Measurements from ENCODE around the gene RAC2. TPM values are rescaled to one million over a fixed set of nuclear protein-coding genes. Genes with fewer than 3 reads are reported as not detected.
"Not testable (repeated sequence)": the region's sequence is repeated elsewhere in the genome, so short reads cannot be mapped to it uniquely, and the experiment has no call there.

RAC2 gene
- total RNA-seq, 1 donor from 2014 or later: 1.2 TPM

DNA sequence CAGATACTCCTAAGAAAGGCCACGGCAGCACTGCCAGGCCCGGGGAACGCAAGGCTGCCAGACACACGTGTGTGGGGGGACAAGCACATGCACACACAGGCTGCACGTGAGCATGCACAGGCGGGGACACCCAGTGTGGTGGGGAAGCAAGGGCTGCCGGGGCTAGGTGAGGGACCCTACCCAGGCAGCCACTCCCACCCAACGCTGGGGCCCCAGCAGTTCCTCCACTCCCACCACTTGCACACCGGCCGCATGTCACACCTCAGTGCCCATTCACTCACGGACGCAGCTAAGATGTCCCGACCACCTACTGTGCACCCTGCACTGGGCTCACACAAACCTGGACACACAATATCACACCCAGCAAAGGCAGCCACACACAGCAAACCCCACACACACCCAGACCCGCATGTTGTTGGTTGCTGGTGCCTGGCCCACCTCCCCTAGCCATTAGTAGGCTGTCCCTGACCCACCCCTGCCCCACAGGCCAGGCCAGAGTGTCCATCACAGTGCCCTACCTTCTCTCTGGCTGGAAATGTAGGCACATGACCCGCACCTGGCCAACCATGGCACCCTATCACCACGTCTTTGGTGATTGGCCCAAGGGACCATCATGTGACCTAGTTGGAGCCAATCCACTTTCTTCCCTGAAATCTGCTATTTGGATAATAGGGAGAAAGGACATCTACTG, 40.6 kb downstream of the RAC2 start:
- Mint-ChIP-seq H3K4me1 (ENCODE audit: unreplicated experiment) (no peaks in the 10 kb centered on the region), H3K27ac (no peak overlapping the region)

DNA sequence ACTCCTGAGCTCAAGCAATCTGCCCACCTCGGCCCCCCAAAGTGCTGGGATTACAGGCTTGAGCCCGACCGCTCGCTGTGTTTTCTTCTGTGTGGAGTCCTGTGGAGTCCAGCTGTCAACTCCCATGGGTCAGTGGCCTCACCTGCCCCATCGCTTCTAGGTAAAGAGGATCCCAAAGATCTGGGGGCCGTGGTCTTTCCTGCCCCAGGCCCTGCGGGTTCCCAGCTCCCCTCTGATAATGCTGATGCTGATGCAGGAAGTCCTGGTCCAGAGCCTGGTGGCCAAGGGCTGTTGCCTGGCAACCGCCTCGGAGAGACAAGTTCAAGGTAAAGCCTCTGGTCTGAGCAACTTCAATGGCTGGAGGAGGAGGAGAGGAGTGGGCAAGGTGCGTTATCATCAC, 41.4 kb downstream of the RAC2 start:
- peaks cover 6% of the 10 kb centered on the region for H3K4me1 Mint-ChIP-seq (ENCODE audit: unreplicated experiment)
- no peak overlapping the region for H3K4me3 Mint-ChIP-seq
- no peak overlapping the region for H3K27ac Mint-ChIP-seq
- TF ChIP-seq, protein P1, sequence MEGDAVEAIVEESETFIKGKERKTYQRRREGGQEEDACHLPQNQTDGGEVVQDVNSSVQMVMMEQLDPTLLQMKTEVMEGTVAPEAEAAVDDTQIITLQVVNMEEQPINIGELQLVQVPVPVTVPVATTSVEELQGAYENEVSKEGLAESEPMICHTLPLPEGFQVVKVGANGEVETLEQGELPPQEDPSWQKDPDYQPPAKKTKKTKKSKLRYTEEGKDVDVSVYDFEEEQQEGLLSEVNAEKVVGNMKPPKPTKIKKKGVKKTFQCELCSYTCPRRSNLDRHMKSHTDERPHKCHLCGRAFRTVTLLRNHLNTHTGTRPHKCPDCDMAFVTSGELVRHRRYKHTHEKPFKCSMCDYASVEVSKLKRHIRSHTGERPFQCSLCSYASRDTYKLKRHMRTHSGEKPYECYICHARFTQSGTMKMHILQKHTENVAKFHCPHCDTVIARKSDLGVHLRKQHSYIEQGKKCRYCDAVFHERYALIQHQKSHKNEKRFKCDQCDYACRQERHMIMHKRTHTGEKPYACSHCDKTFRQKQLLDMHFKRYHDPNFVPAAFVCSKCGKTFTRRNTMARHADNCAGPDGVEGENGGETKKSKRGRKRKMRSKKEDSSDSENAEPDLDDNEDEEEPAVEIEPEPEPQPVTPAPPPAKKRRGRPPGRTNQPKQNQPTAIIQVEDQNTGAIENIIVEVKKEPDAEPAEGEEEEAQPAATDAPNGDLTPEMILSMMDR (conservative IDR thresholded peaks at IDR 0.05): no peak
- H3K36me3 Mint-ChIP-seq: no peaks in the 10 kb centered on the region
- H3K27me3 Mint-ChIP-seq: no peaks in the 10 kb centered on the region
- no peaks in the 10 kb centered on the region for H3K9me3 Mint-ChIP-seq
- no peak for DNase-seq (ENCODE audit: extremely low spot score, unreplicated experiment)

More for the DNA sequence above, 40.6 kb downstream of the RAC2 start:
- no peak overlapping the region for H3K4me3 Mint-ChIP-seq
- no peaks in the 10 kb centered on the region for H3K9me3 Mint-ChIP-seq
- TF ChIP-seq, protein P1 (conservative IDR thresholded peaks at IDR 0.05): no peak
- H3K27me3 Mint-ChIP-seq: no peaks in the 10 kb centered on the region
- H3K36me3 Mint-ChIP-seq: no peaks in the 10 kb centered on the region
- no peak for DNase-seq (ENCODE audit: extremely low spot score, unreplicated experiment)

DNA sequence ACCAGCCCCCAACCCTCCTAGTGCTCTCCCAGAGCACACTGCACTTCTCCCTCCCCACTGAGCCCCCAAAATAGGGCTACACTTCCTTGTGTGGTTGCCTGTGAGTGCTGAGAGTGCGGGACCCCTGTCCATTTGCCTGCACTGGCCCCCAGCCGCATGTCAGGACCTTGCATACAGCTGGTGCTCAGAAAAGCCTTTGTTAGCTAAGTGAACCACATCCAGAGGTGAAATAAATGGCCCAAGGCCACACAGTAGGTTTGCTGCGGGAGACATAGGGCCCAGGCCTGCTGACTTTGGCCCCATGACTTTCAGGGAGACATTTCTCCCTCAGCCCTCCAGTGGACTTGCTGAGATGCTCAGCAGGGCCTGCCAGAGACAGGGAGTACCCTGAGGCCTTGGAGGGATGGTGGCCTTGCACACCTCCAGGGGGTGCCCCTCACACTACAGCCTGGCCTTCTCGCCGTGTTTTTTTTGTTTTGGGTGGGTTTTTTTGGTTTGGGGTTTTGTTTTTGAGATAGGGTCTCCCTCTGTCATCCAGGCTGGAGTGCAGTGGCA, 42.0 kb downstream of the RAC2 start:
- DNase-seq (ENCODE audit: extremely low spot score, unreplicated experiment): no peak
- Mint-ChIP-seq H3K27me3 (no peaks in the 10 kb centered on the region), H3K27ac (no peak overlapping the region), H3K9me3 (no peaks in the 10 kb centered on the region), H3K36me3 (no peaks in the 10 kb centered on the region), H3K4me3 (no peak overlapping the region), H3K4me1 (ENCODE audit: unreplicated experiment) (peaks cover 6% of the 10 kb centered on the region)
- TF ChIP-seq, protein P1 (conservative IDR thresholded peaks at IDR 0.05): no peak

GRCh38 chr22:37201443-37201820, 42.6 kb downstream of the RAC2 start:
- H3K27ac Mint-ChIP-seq; H3K9me3 Mint-ChIP-seq; H3K4me3 Mint-ChIP-seq; H3K27me3 Mint-ChIP-seq; H3K36me3 Mint-ChIP-seq; DNase-seq (ENCODE audit: extremely low spot score, unreplicated experiment); H3K4me1 Mint-ChIP-seq (ENCODE audit: unreplicated experiment): not testable (repeated sequence)

DNA sequence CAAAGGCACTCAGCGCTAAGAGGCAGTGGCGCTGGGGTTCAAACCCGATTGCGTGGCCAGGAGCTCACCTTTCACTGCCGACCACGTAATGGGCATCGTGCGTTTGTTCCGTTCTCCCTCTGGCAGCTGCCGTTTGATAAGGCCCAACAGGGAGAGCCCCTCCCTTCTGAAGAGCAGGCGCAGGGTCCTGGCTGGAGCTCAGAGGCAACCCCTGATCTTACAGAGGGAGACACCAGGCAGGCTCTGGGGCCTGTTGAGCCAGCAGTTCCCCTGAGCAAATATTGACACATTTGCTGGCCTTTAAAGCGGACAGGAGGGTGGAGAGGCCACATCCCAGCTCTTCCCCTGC, 44.3 kb downstream of the RAC2 start:
- Mint-ChIP-seq H3K4me1 (ENCODE audit: unreplicated experiment) (peaks cover 13% of the 10 kb centered on the region), H3K27ac (no peak overlapping the region), H3K9me3 (no peaks in the 10 kb centered on the region), H3K36me3 (peaks cover under 1% of the 10 kb centered on the region), H3K4me3 (peak overlapping the region; percentile 87), H3K27me3 (no peaks in the 10 kb centered on the region)
- TF ChIP-seq, protein P1 (conservative IDR thresholded peaks at IDR 0.05): peak; percentile 32
- DNase-seq (ENCODE audit: extremely low spot score, unreplicated experiment): no peak

DNA sequence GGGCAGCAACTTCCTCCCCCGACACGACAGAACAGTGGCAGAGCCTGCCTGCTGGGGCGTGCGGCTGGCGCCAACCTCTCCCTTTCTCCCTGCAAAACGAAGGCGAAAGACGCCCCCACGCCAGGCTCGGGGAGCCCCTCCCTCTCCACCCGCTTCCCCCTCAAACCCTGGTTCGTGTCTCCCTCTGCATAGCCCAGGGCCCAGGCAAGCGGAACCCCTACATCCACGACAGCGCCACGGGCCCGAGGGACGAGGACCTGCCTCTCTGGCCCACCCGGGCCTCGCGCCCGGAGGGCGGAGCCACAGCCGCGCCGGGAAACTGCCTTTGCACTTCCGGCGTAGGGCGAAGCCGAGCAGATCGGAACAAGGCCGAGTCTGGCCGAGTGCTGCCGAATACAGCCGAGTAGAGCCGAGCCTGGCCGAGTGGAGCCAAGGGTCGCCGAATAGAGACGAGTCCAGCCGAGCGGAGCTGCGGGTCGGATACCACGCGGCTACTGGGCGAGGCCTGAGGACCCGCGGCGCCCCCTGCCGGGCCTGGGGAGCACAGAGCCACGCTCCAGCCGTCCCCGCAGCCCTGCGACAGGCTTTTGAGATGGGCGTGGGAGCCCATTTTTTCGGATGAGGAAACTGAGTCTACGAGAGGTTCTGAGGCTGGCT, 44.8 kb downstream of the RAC2 start:
- H3K4me1 Mint-ChIP-seq (ENCODE audit: unreplicated experiment): peaks cover 13% of the 10 kb centered on the region
- peak overlapping the region; percentile 87 for H3K4me3 Mint-ChIP-seq
- DNase-seq (ENCODE audit: extremely low spot score, unreplicated experiment): peak; percentile 100
- H3K27ac Mint-ChIP-seq: peak overlapping the region; percentile 95
- TF ChIP-seq, protein P1 (conservative IDR thresholded peaks at IDR 0.05): peak; percentile 97
- no peaks in the 10 kb centered on the region for H3K9me3 Mint-ChIP-seq
- H3K27me3 Mint-ChIP-seq: no peaks in the 10 kb centered on the region
- H3K36me3 Mint-ChIP-seq: peaks cover 4% of the 10 kb centered on the region

All from type B pancreatic cell (in vitro differentiated cells).